Left ventricle myocardium inferior (tissue), 1 donor: ENCODE data around the gene TBCA. TPM values are rescaled to one million over a fixed set of nuclear protein-coding genes. Genes with fewer than 3 reads are reported as not detected.

Source experiments
- DNase-seq: peaks from one replicate; pipeline ENCODE4 v3.0.0-alpha.2; 2020
- H3K27ac ChIP-seq: fragments of 200-600 bp; replicated peaks from 2 replicates; pipeline ENCODE4 v1.8.0; 2021
- H3K27me3 ChIP-seq: fragments of 200-600 bp; 2 replicates; pipeline ENCODE4 v1.8.0; 2021; ENCODE audit warnings: low read depth
- H3K36me3 ChIP-seq: fragments of 200-600 bp; 2 replicates; pipeline ENCODE4 v1.8.0; 2021
- H3K4me1 ChIP-seq: fragments of 200-600 bp; 2 replicates; pipeline ENCODE4 v1.8.0; 2021
- H3K4me3 ChIP-seq: fragments of 200-600 bp; 2 replicates; pipeline ENCODE4 v1.8.0; 2021; ENCODE audit warnings: mild to moderate bottlenecking, moderate library complexity
- H3K9me3 ChIP-seq: fragments of 200-600 bp; replicated peaks from 2 replicates; pipeline ENCODE4 v1.8.0; 2021
- CTCF ChIP-seq: fragments of 200-600 bp; IDR thresholded peaks from 2 replicates; pipeline ENCODE4 v1.8.0; 2021; ENCODE audit warnings: antibody characterized with exemption, mild to moderate bottlenecking, borderline replicate concordance
- intact Hi-C: fragments of 100-400 bp; cut with micrococcal nuclease; formaldehyde crosslinking; loops from one replicate; pipeline ENCODE4 v1.11.0; 2022
- total RNA-seq: library from RNA; stranded (reverse); fragmentation: NEBNext Ultra II Directional; extraction: Animal tissue kit (Norgen Biotek cat#: 25700); gene quantifications from one replicate; pipeline ENCODE4 v1.2.1, GENCODE V29; 2021
- donor health status: DM: no; HTN: yes; CAD: no; lungs with severe emphysema.

Gene TBCA
- total RNA-seq, 1 donor from 2014 or later, result 147 TPM

- H3K27me3 ChIP-seq, result no peaks in the 10 kb centered on the region
- no peak for TF ChIP-seq CTCF
- H3K9me3 ChIP-seq, result no peaks in the 10 kb centered on the region
- intact Hi-C loops, result no loop called here
- H3K4me3 ChIP-seq, result no peak overlapping the region
- peaks cover 10% of the 10 kb centered on the region for H3K36me3 ChIP-seq
- DNase-seq, result no peak
- peaks cover 84% of the 10 kb centered on the region for H3K4me1 ChIP-seq
- H3K27ac ChIP-seq, result no peak overlapping the region
Measured at GRCh38 chr5:77771452-77771851, 4.7 kb downstream of the TBCA start.

GRCh38 chr5:77770293-77771005 is 5.7 kb downstream of the TBCA start:
- Histone ChIP-seq H3K4me1 (peaks cover 77% of the 10 kb centered on the region), H3K27ac (no peak overlapping the region), H3K36me3 (peaks cover 10% of the 10 kb centered on the region), H3K9me3 (no peaks in the 10 kb centered on the region), H3K4me3 (no peak overlapping the region), H3K27me3 (no peaks in the 10 kb centered on the region)
- DNase-seq, result no peak
- no peak for TF ChIP-seq CTCF
- intact Hi-C loops, result no loop called here

GRCh38 chr5:77768978-77769377 is 7.2 kb downstream of the TBCA start:
- Histone ChIP-seq H3K4me1 (peaks cover 71% of the 10 kb centered on the region), H3K9me3 (no peaks in the 10 kb centered on the region)

GRCh38 chr5:77767301-77767700 is 8.8 kb downstream of the TBCA start:
- Histone ChIP-seq H3K36me3 (peaks cover 10% of the 10 kb centered on the region), H3K27me3 (no peaks in the 10 kb centered on the region), H3K27ac (no peak overlapping the region), H3K4me3 (no peak overlapping the region), H3K9me3 (peaks cover 6% of the 10 kb centered on the region), H3K4me1 (peaks cover 59% of the 10 kb centered on the region)
- no peak for DNase-seq
- TF ChIP-seq CTCF, result no peak
- intact Hi-C loops, result no loop called here

More at GRCh38 chr5:77768978-77769377, 7.2 kb downstream of the TBCA start:
- H3K27me3 ChIP-seq, result no peaks in the 10 kb centered on the region
- H3K36me3 ChIP-seq, result peaks cover 10% of the 10 kb centered on the region
- H3K4me3 ChIP-seq, result no peak overlapping the region
- intact Hi-C loops, result no loop called here
- no peak for DNase-seq
- no peak overlapping the region for H3K27ac ChIP-seq
- no peak for TF ChIP-seq CTCF

- no peak for DNase-seq
- Histone ChIP-seq H3K27ac (no peak overlapping the region), H3K36me3 (no peaks in the 10 kb centered on the region), H3K4me1 (peaks cover 33% of the 10 kb centered on the region), H3K4me3 (no peak overlapping the region), H3K9me3 (peaks cover 6% of the 10 kb centered on the region), H3K27me3 (no peaks in the 10 kb centered on the region)
- TF ChIP-seq CTCF, result no peak
- intact Hi-C loops, result no loop called here
Measured at GRCh38 chr5:77761606-77762005, 14.5 kb downstream of the TBCA start.
